ENCODE measurements around the gene FOXD4. TPM values are rescaled to one million over a fixed set of nuclear protein-coding genes. Genes with fewer than 3 reads are reported as not detected.
"Not testable (repeated sequence)": the region's sequence is repeated elsewhere in the genome, so short reads cannot be mapped to it uniquely, and the experiment has no call there.

The FOXD4 gene
- total RNA-seq, 1 donor from 2014 or later = not detected

- ATAC-seq; DNase-seq (ENCODE audit: low spot score): not testable (repeated sequence)
These were observed 23.9 kb downstream of the FOXD4 start for GRCh38 chr9:94323-94722.

DNA sequence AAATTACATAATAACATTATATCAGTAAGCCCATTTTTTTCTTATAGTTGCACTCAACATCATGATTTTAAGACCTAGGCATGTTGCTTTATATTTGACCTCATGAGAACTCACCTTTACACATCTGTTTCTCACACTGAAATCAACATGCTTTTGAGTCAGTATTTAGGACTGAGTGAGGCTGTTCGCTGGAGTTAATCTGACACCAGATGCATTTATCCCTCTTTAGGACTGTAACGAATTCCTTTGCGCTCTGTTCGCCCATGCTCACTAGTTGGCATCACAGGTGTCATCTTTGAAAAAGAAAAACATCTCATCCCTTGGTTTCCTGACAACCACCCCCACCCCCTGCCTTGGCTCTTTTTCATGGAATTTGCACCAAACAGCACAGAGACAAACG lies 24.3 kb downstream of the FOXD4 start:
- ATAC-seq = not testable (repeated sequence)

GRCh38 chr9:90851-91250 lies 27.4 kb downstream of the FOXD4 start:
- ATAC-seq; DNase-seq (ENCODE audit: low spot score): not testable (repeated sequence)

More for the DNA sequence above, 24.3 kb downstream of the FOXD4 start:
- not testable (repeated sequence) for DNase-seq (ENCODE audit: low spot score)

- DNase-seq (ENCODE audit: low spot score) = not testable (repeated sequence)
- ATAC-seq = peak; percentile 99
These were observed 29.7 kb downstream of the FOXD4 start for GRCh38 chr9:88396-89037.

GRCh38 chr9:87860-88259 lies 30.4 kb downstream of the FOXD4 start:
- not testable (repeated sequence) for DNase-seq (ENCODE audit: low spot score); ATAC-seq

DNA sequence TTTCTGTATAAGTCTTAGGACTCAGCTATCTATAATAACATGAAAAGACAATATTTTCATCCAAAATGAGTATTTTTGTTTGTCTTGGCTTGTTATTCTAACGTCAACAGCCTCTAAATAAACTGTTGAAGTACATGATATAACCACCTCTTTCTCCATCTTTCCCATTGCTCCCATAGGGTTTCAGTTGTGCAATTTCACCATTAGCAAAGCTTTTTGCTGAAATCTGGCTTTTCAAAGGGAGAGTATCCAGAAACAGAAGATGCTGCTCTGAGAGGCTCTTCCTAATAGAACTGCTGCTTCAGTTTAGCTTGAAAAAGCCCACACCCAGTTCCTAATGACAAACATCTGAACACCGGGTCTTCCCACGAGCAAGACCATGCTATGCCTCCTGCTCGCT lies 31.1 kb downstream of the FOXD4 start:
- DNase-seq (ENCODE audit: low spot score); ATAC-seq: not testable (repeated sequence)

DNA sequence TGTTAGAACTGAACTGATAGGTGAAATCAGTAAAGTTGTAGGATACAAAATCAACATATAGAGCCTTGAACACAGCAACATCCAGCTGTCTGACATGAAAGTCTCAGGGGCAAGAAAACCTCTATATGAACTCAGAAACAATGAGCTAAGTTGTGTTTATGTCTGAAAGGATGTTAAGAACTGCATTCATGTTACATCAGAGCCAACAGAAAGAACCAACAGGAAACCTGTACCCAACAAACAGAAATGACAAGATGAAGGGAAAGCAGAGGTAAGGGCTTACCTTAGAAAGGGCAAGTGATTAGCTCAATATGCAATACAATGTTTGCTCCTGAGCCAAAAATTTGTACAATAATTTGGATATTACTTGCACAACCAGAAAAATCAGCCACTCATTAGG lies 31.5 kb downstream of the FOXD4 start:
- not testable (repeated sequence) for ATAC-seq; DNase-seq (ENCODE audit: low spot score)

DNA sequence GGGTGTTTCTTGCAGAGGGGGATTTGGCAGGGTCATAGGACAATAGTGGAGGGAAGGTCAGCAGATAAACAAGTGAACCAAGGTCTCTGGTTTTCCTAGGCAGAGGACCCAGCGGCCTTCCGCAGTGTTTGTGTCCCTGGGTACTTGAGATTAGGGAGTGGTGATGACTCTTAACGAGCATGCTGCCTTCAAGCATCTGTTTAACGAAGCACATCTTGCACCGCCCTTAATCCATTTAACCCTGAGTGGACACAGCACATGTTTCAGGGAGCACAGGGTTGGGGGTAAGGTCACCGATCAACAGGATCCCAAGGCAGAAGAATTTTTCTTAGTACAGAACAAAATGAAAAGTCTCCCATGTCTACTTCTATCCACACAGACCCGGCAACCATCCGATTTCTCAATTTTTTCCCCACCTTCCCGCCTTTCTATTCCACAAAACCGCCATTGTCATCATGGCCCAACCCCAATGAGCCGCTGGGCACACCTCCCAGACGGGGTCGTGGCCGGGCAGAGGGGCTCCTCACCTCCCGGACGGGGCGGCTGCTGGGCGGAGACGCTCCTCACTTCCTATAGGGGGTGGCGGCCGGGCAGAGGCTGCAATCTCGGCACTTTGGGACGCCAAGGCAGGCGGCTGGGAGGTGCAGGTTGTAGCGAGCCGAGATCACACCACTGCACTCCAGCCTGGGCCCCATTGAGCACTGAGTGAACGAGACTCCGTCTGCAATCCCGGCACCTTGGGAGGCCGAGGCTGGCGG lies 35.1 kb downstream of the FOXD4 start:
- DNase-seq (ENCODE audit: low spot score); ATAC-seq: not testable (repeated sequence)

DNA sequence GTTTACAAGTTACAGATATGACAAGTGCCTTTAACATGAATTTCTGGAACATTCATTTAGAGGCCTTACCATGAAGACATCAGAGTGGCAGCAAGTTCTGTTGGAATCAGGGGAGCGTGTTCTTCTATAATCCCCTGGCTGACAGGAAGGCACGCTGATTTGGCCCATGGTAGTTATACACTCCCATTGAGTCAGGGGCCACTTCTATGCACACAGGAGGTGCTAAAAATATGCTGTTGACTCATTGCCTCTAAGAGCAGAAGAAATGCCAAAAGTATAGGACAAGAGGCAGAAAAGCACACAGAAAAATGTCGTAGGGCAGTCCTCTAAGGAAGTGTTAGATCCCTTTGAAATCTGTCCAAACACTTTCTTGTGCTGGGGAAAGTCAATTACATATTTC lies 39.9 kb downstream of the FOXD4 start:
- DNase-seq (ENCODE audit: low spot score); ATAC-seq: not testable (repeated sequence)

DNA sequence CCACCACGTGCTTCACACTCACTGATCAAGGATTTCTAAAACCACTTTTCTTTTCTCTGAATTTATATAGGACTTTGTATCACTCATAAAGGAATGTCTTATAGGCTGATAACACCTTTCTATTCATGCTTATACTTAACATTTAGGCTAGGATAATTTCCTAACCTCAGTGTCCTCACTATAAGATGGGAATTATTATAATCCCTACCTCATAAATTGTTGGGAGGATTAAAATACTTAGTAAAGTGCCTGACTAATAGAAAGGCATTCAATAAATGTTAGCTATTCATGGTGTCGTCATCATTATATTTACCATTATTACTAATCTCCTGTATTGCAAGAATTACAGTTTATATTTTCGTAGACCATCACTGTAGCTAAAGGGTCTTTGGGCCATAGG lies 41.8 kb downstream of the FOXD4 start:
- not testable (repeated sequence) for DNase-seq (ENCODE audit: low spot score); ATAC-seq

DNA sequence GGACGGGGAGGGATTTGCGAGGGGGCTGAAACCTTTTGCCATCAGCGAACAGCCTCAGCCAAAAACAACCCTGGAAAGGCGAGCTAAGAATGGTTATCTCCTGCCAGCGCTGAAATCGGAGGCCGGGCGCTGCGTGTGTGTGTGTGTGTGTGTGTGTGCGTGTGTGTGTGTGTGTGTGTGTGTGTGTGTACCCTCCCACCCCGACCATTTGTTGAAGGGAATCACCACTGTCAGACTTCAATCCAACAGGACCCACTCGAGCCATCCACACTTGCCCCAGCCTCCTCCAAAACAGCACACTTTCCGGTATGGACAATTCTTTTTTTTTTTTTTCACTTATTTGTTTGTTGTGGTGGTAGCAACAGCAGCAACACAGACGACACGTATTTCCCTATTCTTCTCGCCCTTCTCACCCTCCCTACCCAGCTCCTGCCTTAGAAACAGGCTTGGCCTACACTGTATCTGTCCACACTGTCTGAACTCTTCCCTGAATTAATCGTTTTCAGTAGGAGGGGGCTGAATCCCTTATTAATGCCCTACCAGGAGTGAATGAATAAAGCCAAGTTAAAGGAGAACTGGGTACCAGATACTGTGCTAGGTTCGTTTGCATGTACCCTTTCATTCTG lies 44.2 kb downstream of the FOXD4 start:
- peak; percentile 36 for ATAC-seq
- not testable (repeated sequence) for DNase-seq (ENCODE audit: low spot score)

GRCh38 chr9:73076-73899 lies 44.9 kb downstream of the FOXD4 start:
- not testable (repeated sequence) for DNase-seq (ENCODE audit: low spot score)
- ATAC-seq = peak; percentile 62

Other genes starting within 250 kb of the FOXD4 start
- 4.9 TPM for gene WASHC1, start 89.0 kb downstream of the FOXD4 start, total RNA-seq
- gene ZNG1A, start 60.6 kb upstream of the FOXD4 start, total RNA-seq = 9.8 TPM
- gene DOCK8, start 96.4 kb upstream of the FOXD4 start, total RNA-seq = 10.6 TPM

Data from left lobe of liver (tissue), 2 donors.